GM12878 (cell line): ENCODE data around the gene NOS1AP. TPM values are rescaled to one million over a fixed set of nuclear protein-coding genes. Genes with fewer than 3 reads are reported as not detected.

Experiments
- ATAC-seq: fragments of 200-7000 bp; cut with Tn5 transposase; 3 replicates; pipeline ENCODE4 v1.9.1; 2020; ENCODE audit warnings: mild to moderate bottlenecking, moderate library complexity
- BruUV-seq: library from RNA; stranded (reverse); fragments of 400-500 nt; replicated peaks from 2 replicates; lab custom pipeline; 2021; lab: Mats Ljungman, UMichigan
- CTCF ChIA-PET: fragments of 300-600 bp; sonication (Branson Sonifier 250); formaldehyde crosslinking; extraction: SDS; loops from one replicate; lab custom pipeline; 2021; ENCODE audit warnings: inconsistent platforms; lab: Yijun Ruan, JAX
- POLR2A ChIA-PET: fragments of 350-600 bp; formaldehyde crosslinking; extraction: SDS; loops from one replicate; lab custom pipeline; 2021; ENCODE audit warnings: inconsistent platforms; lab: Charles Lee
- RAD21 ChIA-PET: fragments of 300-600 bp; sonication (Branson Sonifier 250); formaldehyde crosslinking; loops from one replicate; lab custom pipeline; 2023; ENCODE audit warnings: antibody characterized with exemption; ENCODE audit not compliant: unreplicated experiment; lab: Charles Lee
- SMC1A ChIA-PET: fragments of 300-600 bp; sonication (Branson Sonifier 250); formaldehyde crosslinking; loops from one replicate; lab custom pipeline; 2023; ENCODE audit not compliant: unreplicated experiment, uncharacterized antibody; lab: Charles Lee
- DNase-seq: peaks from one replicate; pipeline ENCODE4 v3.0.0-alpha.2; 2011; ENCODE audit warnings: low read depth, low spot score
- FAIRE-seq: peaks from 3 replicates; lab custom pipeline; 2011; peaks lifted over from hg19 to GRCh38; lab: Jason Lieb, UNC
- H2AFZ ChIP-seq: 2 replicates; pipeline ENCODE4 v1.6.0; 2011; ENCODE audit warnings: low read depth, low read length, control low read depth; ENCODE audit not compliant: control insufficient read depth
- H3K27ac ChIP-seq: 2 replicates; pipeline ENCODE4 v1.5.1; 2011; ENCODE audit warnings: control low read depth; ENCODE audit not compliant: control insufficient read depth, insufficient read depth
- H3K27me3 ChIP-seq, 2 experiments: replicated peaks in 1 of 2; 2 replicates each; pipeline versions ENCODE4 v1.6.0 to v1.6.1; 2011; ENCODE audit warnings: low read length in 1 of 2; ENCODE audit not compliant: control insufficient read depth in 2 of 2, insufficient read depth in 2 of 2
- H3K36me3 ChIP-seq, 2 experiments: 2 replicates each; pipeline ENCODE4 v1.5.1; 2011; ENCODE audit warnings: low read length in 1 of 2; ENCODE audit not compliant: control insufficient read depth in 2 of 2, insufficient read depth in 2 of 2
- H3K4me1 ChIP-seq: 2 replicates; pipeline ENCODE4 v1.6.1; 2011; ENCODE audit warnings: mild to moderate bottlenecking, low read length, moderate library complexity, mixed read lengths; ENCODE audit not compliant: control insufficient read depth, insufficient read depth
- H3K4me2 ChIP-seq: 2 replicates; pipeline ENCODE4 v1.6.0; 2011; ENCODE audit warnings: control low read depth; ENCODE audit not compliant: control insufficient read depth, insufficient read depth
- H3K4me3 ChIP-seq: fragments of 200-600 bp; sonication (generic); 2 replicates; pipeline ENCODE4 v1.5.1; 2016
- H3K79me2 ChIP-seq: 2 replicates; pipeline ENCODE4 v1.6.0; 2011; ENCODE audit warnings: low read length; ENCODE audit not compliant: control insufficient read depth, insufficient read depth
- H3K9ac ChIP-seq: 2 replicates; pipeline ENCODE4 v1.8.0; 2011; ENCODE audit warnings: low read length, control low read depth, mixed read lengths; ENCODE audit not compliant: control insufficient read depth, insufficient read depth
- H3K9me3 ChIP-seq: replicated peaks from 3 replicates; pipeline ENCODE4 v1.5.1; 2011; ENCODE audit warnings: mild to moderate bottlenecking, low read length; ENCODE audit not compliant: control insufficient read depth, insufficient read depth
- H4K20me1 ChIP-seq: 2 replicates; pipeline ENCODE4 v1.6.0; 2011; ENCODE audit not compliant: control insufficient read depth, insufficient read depth
- ASH2L ChIP-seq: fragments of 300-600, 200-600 bp; sonication (generic); IDR thresholded peaks from 2 replicates; pipeline ENCODE4 v1.6.1; 2017; ENCODE audit warnings: low read depth, mild to moderate bottlenecking, borderline replicate concordance
- CHD1 ChIP-seq: IDR thresholded peaks from 2 replicates; pipeline ENCODE4 v1.6.1; 2012; ENCODE audit warnings: low read depth, low read length, improper control_type of control experiment
- IRF3 ChIP-seq: fragments of 450-650 bp; IDR thresholded peaks from 2 replicates; pipeline ENCODE4 v1.6.1; 2014; ENCODE audit warnings: mild to moderate bottlenecking
- RELB ChIP-seq: fragments of 450-650 bp; IDR thresholded peaks from 2 replicates; pipeline ENCODE4 v1.6.1; 2017; ENCODE audit warnings: low read depth, mild to moderate bottlenecking, moderate library complexity
- WGBS: methylation state at CpG from one replicate; pipeline ENCODE4 v1.1.6; 2016; ENCODE audit warnings: low lambda C conversion rate; ENCODE audit not compliant: insufficient replicate concordance, insufficient coverage; ENCODE audit errors: missing lambda C conversion rate; 5-methylcytosine and 5-hydroxymethylcytosine counted together
- in situ Hi-C: fragments of 300-500 bp; cut with MboI; formaldehyde crosslinking; loops from 9 replicates; pipeline ENCODE4 v1.14.3; 2018; ENCODE audit warnings: mixed read lengths
- intact Hi-C: fragments of 100-400 bp; cut with micrococcal nuclease; formaldehyde crosslinking; loops from one replicate; pipeline ENCODE4 v1.14.2; 2022; ENCODE audit not compliant: unreplicated experiment
- polyA plus RNA-seq, 11 experiments: library from polyadenylated mRNA; depleted of rRNA in 4 of 11; unstranded in 6 of 11; stranded (reverse) in 5 of 11; fragments of >200 nt; fragmentation: Nextera tagmentation in 4 of 11; fragmentation: Illumina TruSeq in 1 of 11; extraction: Ambion mirVana in 4 of 11; extraction: Trizol in 1 of 11; gene quantifications; 1 replicate in 1 of 11; 2 replicates in 10 of 11; pipeline versions ENCODE4 v1.2.1 to v1.2.3, GENCODE V29; 2011 to 2016; ENCODE audit warnings: inconsistent platforms in 2 of 11, missing spikeins in 2 of 11, low read depth in 1 of 11
- total RNA-seq, 4 experiments: library from RNA; depleted of rRNA in 3 of 4; stranded (reverse); fragments of >200 nt in 3 of 4; fragmentation: Illumina TruSeq in 1 of 4; extraction: Trizol in 1 of 4; gene quantifications; 2 replicates each; pipeline versions ENCODE4 v1.2.1 to v1.2.3, GENCODE V29; 2013 to 2021

Gene NOS1AP
- total and polyA plus RNA-seq, 10 of the 15 experiments (the other 5 are each of a cell fraction or from before 2014, with no cell fraction given) = 0.03 to 0.15 TPM; not detected in 8

- TF ChIP-seq RELB (no peak), IRF3 (no peak), CHD1 (no peak)
These were observed 224.5 kb downstream of the NOS1AP start (continued) for GRCh38 chr1:162294015-162294414.

- SMC1A ChIA-PET = interaction anchor here (0.8 kb wide), 1 partner anchor 248 kb away, joined by 3 read pairs; no protein-coding TSS in a partner anchor
- ATAC-seq = peak; percentile 61
- no peak for TF ChIP-seq ASH2L
- 11% methylated on average over 4 of the region's 4 CpGs for WGBS
- POLR2A ChIA-PET = no interaction called here
- no peaks in the 10 kb centered on the region for H3K27me3 ChIP-seq
- no peaks in the 10 kb centered on the region for H3K9me3 ChIP-seq
- RAD21 ChIA-PET = no interaction called here
- intact Hi-C loops (no loop called here), in situ Hi-C loops (no loop called here)
- H3K36me3 ChIP-seq = no peaks in the 10 kb centered on the region
- no peak for FAIRE-seq
- no peak overlapping the region for H2AFZ ChIP-seq
- H3K27ac ChIP-seq = no peak overlapping the region
- no TSS peak for BruUV-seq
- no peaks in the 10 kb centered on the region for H3K79me2 ChIP-seq
- CTCF ChIA-PET = no interaction called here
- no peaks in the 10 kb centered on the region for H4K20me1 ChIP-seq
- no peaks in the 10 kb centered on the region for H3K4me1 ChIP-seq
- no peak overlapping the region for H3K4me2 ChIP-seq
- H3K9ac ChIP-seq = no peak overlapping the region
- no peak for DNase-seq
- no peak overlapping the region for H3K4me3 ChIP-seq
These were observed 227.7 kb downstream of the NOS1AP start for GRCh38 chr1:162297208-162297607.
